Thyroid gland (tissue), 4 donors: ENCODE measurements around the gene SNORC.

Source experiments
- CTCF ChIP-seq, 6 experiments: fragments of 200-600 bp in 3 of 6; fragments of 450-650 bp in 3 of 6; sonication (generic) in 3 of 6; IDR thresholded peaks; one replicate each; pipeline ENCODE4 v1.5.1; 2016 to 2019; ENCODE audit warnings: antibody characterized with exemption in 6 of 6, mild to moderate bottlenecking in 2 of 6, inconsistent platforms in 1 of 6, moderate library complexity in 1 of 6
- POLR2A ChIP-seq, 2 donors: fragments of 450-650 bp; IDR thresholded peaks; one replicate each; pipeline ENCODE4 v1.6.1; 2017; ENCODE audit warnings: antibody characterized with exemption in 2 of 2, mild to moderate bottlenecking in 2 of 2, moderate library complexity in 1 of 2

GRCh38 chr2:232926431-232926939 lies 56.4 kb downstream of the SNORC start:
- TF ChIP-seq CTCF (IDR thresholded peaks at IDR 0.05) (no peak), POLR2A (IDR thresholded peaks at IDR 0.05) (no peak)
